ENCODE results near the gene NUP153.

NUP153 gene

GRCh38 chr6:17729223-17730077 is 22.7 kb upstream of the NUP153 start:
- H3K27ac ChIP-seq (ENCODE audit: low read depth, low read length) = no peak overlapping the region
- no peaks in the 10 kb centered on the region for H3K36me3 ChIP-seq (ENCODE audit: control insufficient read depth, insufficient read depth, low read length)
- no peak overlapping the region for H3K9ac ChIP-seq (ENCODE audit: low read length)
- no peaks in the 10 kb centered on the region for H3K27me3 ChIP-seq (ENCODE audit: control insufficient read depth, insufficient read depth, low read length)
- H3K9me3 ChIP-seq (ENCODE audit: control insufficient read depth, insufficient read depth, low read depth, low read length) = peaks cover 5% of the 10 kb centered on the region; the same call in 1 of the 2 replicates
- peaks cover 9% of the 10 kb centered on the region for H3K4me1 ChIP-seq (ENCODE audit: control insufficient read depth, insufficient read depth, low read length)
- no peak overlapping the region for H3K4me3 ChIP-seq (ENCODE audit: low read depth, low read length)

GRCh38 chr6:17728551-17729222 is 22.0 kb upstream of the NUP153 start:
- Histone ChIP-seq H3K9ac (ENCODE audit: low read length) (no peak overlapping the region), H3K9me3 (ENCODE audit: control insufficient read depth, insufficient read depth, low read depth, low read length) (peaks cover 5% of the 10 kb centered on the region; the same call in 1 of the 2 replicates), H3K4me1 (ENCODE audit: control insufficient read depth, insufficient read depth, low read length) (peaks cover 9% of the 10 kb centered on the region), H3K27ac (ENCODE audit: low read depth, low read length) (no peak overlapping the region), H3K36me3 (ENCODE audit: control insufficient read depth, insufficient read depth, low read length) (no peaks in the 10 kb centered on the region), H3K4me3 (ENCODE audit: low read depth, low read length) (no peak overlapping the region), H3K27me3 (ENCODE audit: control insufficient read depth, insufficient read depth, low read length) (no peaks in the 10 kb centered on the region)

- Histone ChIP-seq H3K4me3 (ENCODE audit: low read depth, low read length) (no peak overlapping the region), H3K36me3 (ENCODE audit: control insufficient read depth, insufficient read depth, low read length) (no peaks in the 10 kb centered on the region), H3K27me3 (ENCODE audit: control insufficient read depth, insufficient read depth, low read length) (no peaks in the 10 kb centered on the region), H3K27ac (ENCODE audit: low read depth, low read length) (no peak overlapping the region), H3K9me3 (ENCODE audit: control insufficient read depth, insufficient read depth, low read depth, low read length) (peaks cover 5% of the 10 kb centered on the region; the same call in 1 of the 2 replicates), H3K9ac (ENCODE audit: low read length) (no peak overlapping the region), H3K4me1 (ENCODE audit: control insufficient read depth, insufficient read depth, low read length) (peaks cover 12% of the 10 kb centered on the region)
These were observed 18.4 kb upstream of the NUP153 start for GRCh38 chr6:17725083-17725482.

- Histone ChIP-seq H3K4me3 (ENCODE audit: low read depth, low read length) (no peak overlapping the region), H3K27me3 (ENCODE audit: control insufficient read depth, insufficient read depth, low read length) (no peaks in the 10 kb centered on the region), H3K9ac (ENCODE audit: low read length) (no peak overlapping the region), H3K4me1 (ENCODE audit: control insufficient read depth, insufficient read depth, low read length) (peaks cover 12% of the 10 kb centered on the region), H3K27ac (ENCODE audit: low read depth, low read length) (no peak overlapping the region), H3K9me3 (ENCODE audit: control insufficient read depth, insufficient read depth, low read depth, low read length) (peaks cover 2% of the 10 kb centered on the region; the same call in 1 of the 2 replicates), H3K36me3 (ENCODE audit: control insufficient read depth, insufficient read depth, low read length) (no peaks in the 10 kb centered on the region)
These were observed 17.6 kb upstream of the NUP153 start for GRCh38 chr6:17724341-17724740.

- Histone ChIP-seq H3K9ac (ENCODE audit: low read length) (no peak overlapping the region), H3K4me1 (ENCODE audit: control insufficient read depth, insufficient read depth, low read length) (peaks cover 12% of the 10 kb centered on the region), H3K27ac (ENCODE audit: low read depth, low read length) (no peak overlapping the region), H3K9me3 (ENCODE audit: control insufficient read depth, insufficient read depth, low read depth, low read length) (no peaks in the 10 kb centered on the region), H3K4me3 (ENCODE audit: low read depth, low read length) (no peak overlapping the region), H3K27me3 (ENCODE audit: control insufficient read depth, insufficient read depth, low read length) (no peaks in the 10 kb centered on the region), H3K36me3 (ENCODE audit: control insufficient read depth, insufficient read depth, low read length) (no peaks in the 10 kb centered on the region)
These were observed 14.9 kb upstream of the NUP153 start for GRCh38 chr6:17721671-17722070.

- no peaks in the 10 kb centered on the region for H3K36me3 ChIP-seq (ENCODE audit: control insufficient read depth, insufficient read depth, low read length)
- H3K9ac ChIP-seq (ENCODE audit: low read length) = no peak overlapping the region
- peaks cover 13% of the 10 kb centered on the region for H3K4me1 ChIP-seq (ENCODE audit: control insufficient read depth, insufficient read depth, low read length)
These were observed 12.8 kb upstream of the NUP153 start for GRCh38 chr6:17719323-17720041.

GRCh38 chr6:17716221-17716620 is 9.5 kb upstream of the NUP153 start:
- H3K4me1 ChIP-seq (ENCODE audit: control insufficient read depth, insufficient read depth, low read length) = peaks cover 17% of the 10 kb centered on the region
- no peaks in the 10 kb centered on the region for H3K27me3 ChIP-seq (ENCODE audit: control insufficient read depth, insufficient read depth, low read length)
- H3K9ac ChIP-seq (ENCODE audit: low read length) = no peak overlapping the region
- H3K4me3 ChIP-seq (ENCODE audit: low read depth, low read length) = no peak overlapping the region
- no peaks in the 10 kb centered on the region for H3K9me3 ChIP-seq (ENCODE audit: control insufficient read depth, insufficient read depth, low read depth, low read length)
- no peaks in the 10 kb centered on the region for H3K36me3 ChIP-seq (ENCODE audit: control insufficient read depth, insufficient read depth, low read length)
- H3K27ac ChIP-seq (ENCODE audit: low read depth, low read length) = no peak overlapping the region

More at GRCh38 chr6:17719323-17720041, 12.8 kb upstream of the NUP153 start:
- Histone ChIP-seq H3K9me3 (ENCODE audit: control insufficient read depth, insufficient read depth, low read depth, low read length) (no peaks in the 10 kb centered on the region), H3K27ac (ENCODE audit: low read depth, low read length) (no peak overlapping the region), H3K4me3 (ENCODE audit: low read depth, low read length) (no peak overlapping the region), H3K27me3 (ENCODE audit: control insufficient read depth, insufficient read depth, low read length) (no peaks in the 10 kb centered on the region)

GRCh38 chr6:17714879-17715851 is 8.4 kb upstream of the NUP153 start:
- Histone ChIP-seq H3K9me3 (ENCODE audit: control insufficient read depth, insufficient read depth, low read depth, low read length) (no peaks in the 10 kb centered on the region), H3K27ac (ENCODE audit: low read depth, low read length) (peak overlapping the region; percentile 50; the same call in 1 of the 2 replicates), H3K4me1 (ENCODE audit: control insufficient read depth, insufficient read depth, low read length) (peaks cover 17% of the 10 kb centered on the region), H3K9ac (ENCODE audit: low read length) (peak overlapping the region; percentile 13), H3K36me3 (ENCODE audit: control insufficient read depth, insufficient read depth, low read length) (no peaks in the 10 kb centered on the region), H3K4me3 (ENCODE audit: low read depth, low read length) (no peak overlapping the region), H3K27me3 (ENCODE audit: control insufficient read depth, insufficient read depth, low read length) (no peaks in the 10 kb centered on the region)

- no peak overlapping the region for H3K9ac ChIP-seq (ENCODE audit: low read length)
- H3K36me3 ChIP-seq (ENCODE audit: control insufficient read depth, insufficient read depth, low read length) = no peaks in the 10 kb centered on the region
- H3K9me3 ChIP-seq (ENCODE audit: control insufficient read depth, insufficient read depth, low read depth, low read length) = no peaks in the 10 kb centered on the region
- H3K4me3 ChIP-seq (ENCODE audit: low read depth, low read length) = no peak overlapping the region
- H3K4me1 ChIP-seq (ENCODE audit: control insufficient read depth, insufficient read depth, low read length) = peaks cover 17% of the 10 kb centered on the region
- no peaks in the 10 kb centered on the region for H3K27me3 ChIP-seq (ENCODE audit: control insufficient read depth, insufficient read depth, low read length)
- no peak overlapping the region for H3K27ac ChIP-seq (ENCODE audit: low read depth, low read length)
These were observed 7.5 kb upstream of the NUP153 start for GRCh38 chr6:17714177-17714576.

- Histone ChIP-seq H3K9me3 (ENCODE audit: control insufficient read depth, insufficient read depth, low read depth, low read length) (no peaks in the 10 kb centered on the region), H3K9ac (ENCODE audit: low read length) (no peak overlapping the region), H3K27ac (ENCODE audit: low read depth, low read length) (no peak overlapping the region), H3K27me3 (ENCODE audit: control insufficient read depth, insufficient read depth, low read length) (no peaks in the 10 kb centered on the region), H3K4me3 (ENCODE audit: low read depth, low read length) (no peak overlapping the region), H3K4me1 (ENCODE audit: control insufficient read depth, insufficient read depth, low read length) (peaks cover 18% of the 10 kb centered on the region), H3K36me3 (ENCODE audit: control insufficient read depth, insufficient read depth, low read length) (no peaks in the 10 kb centered on the region)
These were observed 5.9 kb upstream of the NUP153 start for GRCh38 chr6:17712576-17712975.
